C4-2B (cell line): ENCODE measurements around the gene LPP.

Experiments
- CTCF ChIP-seq: fragments of 450-650 bp; conservative IDR thresholded peaks from 2 replicates; pipeline ENCODE4 v1.5.1; 2017; ENCODE audit warnings: mild to moderate bottlenecking
- ZFX ChIP-seq: fragments of 450-650 bp; IDR thresholded peaks from 2 replicates; pipeline ENCODE4 v1.6.1; 2017

GRCh38 chr3:188188911-188189310 lies 35.0 kb downstream of the LPP start:
- no peak for TF ChIP-seq CTCF
- no peak for TF ChIP-seq ZFX
